HepG2 (cell line): ENCODE measurements around the gene B9D2. TPM values are rescaled to one million over a fixed set of nuclear protein-coding genes. Genes with fewer than 3 reads are reported as not detected.

Source experiments
- FOXM1 ChIP-seq: sonication (generic); formaldehyde crosslinking; IDR thresholded peaks from 2 replicates; pipeline ENCODE4 v1.5.0; 2020; ENCODE audit warnings: missing genetic modification reagents
- GMEB1 ChIP-seq: sonication (generic); formaldehyde crosslinking; IDR thresholded peaks from 2 replicates; pipeline ENCODE4 v1.5.1; 2020; ENCODE audit warnings: missing genetic modification reagents, mild to moderate bottlenecking, borderline replicate concordance
- MAFF ChIP-seq: IDR thresholded peaks from 2 replicates; pipeline ENCODE4 v1.6.1; 2011; ENCODE audit warnings: low read depth, low read length, improper control_type of control experiment
- RELA ChIP-seq: sonication (generic); formaldehyde crosslinking; IDR thresholded peaks from 2 replicates; pipeline ENCODE4 v1.4.0; 2020; ENCODE audit warnings: missing genetic modification reagents
- SP140L ChIP-seq: sonication (generic); formaldehyde crosslinking; IDR thresholded peaks from 2 replicates; pipeline ENCODE4 v1.4.0; 2020; ENCODE audit warnings: missing genetic modification reagents, borderline replicate concordance
- TCF7L2 ChIP-seq: IDR thresholded peaks from 2 replicates; pipeline ENCODE4 v1.6.1; 2011; ENCODE audit warnings: mild to moderate bottlenecking, low read depth, low read length, moderate library complexity
- TGIF2 ChIP-seq: IDR thresholded peaks from 2 replicates; pipeline ENCODE4 v1.6.1; 2016; ENCODE audit warnings: control low read depth, missing compliant biosample characterization
- ZFP37 ChIP-seq: sonication (generic); formaldehyde crosslinking; IDR thresholded peaks from 2 replicates; pipeline ENCODE4 v1.4.0; 2020; ENCODE audit warnings: missing genetic modification reagents, borderline replicate concordance
- ZNF451 ChIP-seq: sonication (generic); formaldehyde crosslinking; IDR thresholded peaks from 2 replicates; pipeline ENCODE4 v1.5.0; 2020; ENCODE audit warnings: mild to moderate bottlenecking, missing genetic modification reagents
- ZNF609 ChIP-seq: sonication (generic); formaldehyde crosslinking; IDR thresholded peaks from 2 replicates; pipeline ENCODE4 v1.4.0; 2020; ENCODE audit warnings: mild to moderate bottlenecking, missing genetic modification reagents, borderline replicate concordance
- ZNF619 ChIP-seq: sonication (generic); formaldehyde crosslinking; IDR thresholded peaks from 2 replicates; pipeline ENCODE4 v1.4.0; 2020; ENCODE audit warnings: mild to moderate bottlenecking, missing genetic modification reagents
- ZNF704 ChIP-seq: sonication (generic); formaldehyde crosslinking; IDR thresholded peaks from 2 replicates; pipeline ENCODE4 v1.8.1; 2023; ENCODE audit warnings: mild to moderate bottlenecking, inconsistent platforms, moderate library complexity, missing genetic modification reagents, borderline replicate concordance
- ZNF740 ChIP-seq: sonication (generic); formaldehyde crosslinking; IDR thresholded peaks from 2 replicates; pipeline ENCODE4 v1.4.0; 2020; ENCODE audit warnings: missing genetic modification reagents
- ZNF782 ChIP-seq: sonication (generic); formaldehyde crosslinking; IDR thresholded peaks from 2 replicates; pipeline ENCODE4 v1.4.0; 2020; ENCODE audit warnings: missing genetic modification reagents, mild to moderate bottlenecking, borderline replicate concordance
- ZSCAN29 ChIP-seq: sonication (generic); formaldehyde crosslinking; conservative IDR thresholded peaks from 2 replicates; pipeline ENCODE4 v1.4.0; 2020; ENCODE audit warnings: mild to moderate bottlenecking, missing genetic modification reagents
- ZXDC ChIP-seq: sonication (generic); formaldehyde crosslinking; IDR thresholded peaks from 2 replicates; pipeline ENCODE4 v1.5.0; 2020; ENCODE audit warnings: mild to moderate bottlenecking, missing genetic modification reagents
- polyA plus RNA-seq, 8 experiments: library from polyadenylated mRNA; depleted of rRNA in 3 of 8; stranded (reverse) in 7 of 8; unstranded in 1 of 8; fragments of >200 nt; fragmentation: Illumina TruSeq in 4 of 8; extraction: Trizol in 4 of 8; gene quantifications; 2 replicates each; pipeline versions ENCODE4 v1.2.1 to v1.2.3, GENCODE V29; 2011 to 2016; ENCODE audit warnings: low read depth in 4 of 8, missing spikeins in 1 of 8, mixed read lengths in 1 of 8; ENCODE audit not compliant: insufficient read depth in 1 of 8
- total RNA-seq, 5 experiments: library from RNA; depleted of rRNA; stranded (reverse); fragments of >200 nt; fragmentation: Illumina TruSeq; extraction: Trizol; gene quantifications; 2 replicates each; pipeline ENCODE4 v1.2.3, GENCODE V29; 2016; ENCODE audit warnings: low read depth in 1 of 5

B9D2 gene
- total and polyA plus RNA-seq, 2 of the 13 experiments (the other 11 are each of a cell fraction or from before 2014, with no cell fraction given), result 3.1 to 4.4 TPM

GRCh38 chr19:41352609-41353465, 11.1 kb downstream of the B9D2 start (continued):
- TF ChIP-seq RELA (CRISPR knock-in tag), result no peak
- TF ChIP-seq ZNF704 (CRISPR knock-in tag), result peak; percentile 57; the same call in 1 of the 2 replicates
- no peak for TF ChIP-seq MAFF
- no peak for TF ChIP-seq ZSCAN29
- TF ChIP-seq ZNF782, result no peak; the same call in 1 of the 2 replicates
- TF ChIP-seq TCF7L2, result no peak
- no peak for TF ChIP-seq ZNF609
- no peak for TF ChIP-seq SP140L (CRISPR knock-in tag)
- TF ChIP-seq TGIF2 (CRISPR knock-in tag), result no peak
- TF ChIP-seq FOXM1 (CRISPR knock-in tag), result no peak
- TF ChIP-seq ZNF619 (CRISPR knock-in tag), result no peak
- TF ChIP-seq GMEB1 (CRISPR knock-in tag), result peak; percentile 11; the same call in 1 of the 2 replicates
- TF ChIP-seq ZFP37 (CRISPR knock-in tag), result no peak
- TF ChIP-seq ZNF451, result 0 out of 2 replicates have a peak, but pooled peaks have one; percentile 16
- TF ChIP-seq ZXDC, result peak; percentile 19; the same call in 1 of the 2 replicates
- TF ChIP-seq ZNF740 (CRISPR knock-in tag), result 0 out of 2 replicates have a peak, but pooled peaks have one; percentile 42
